OCI-LY7 (cell line): ENCODE data around the gene MCM9.

ENCODE experiments used
- CTCF ChIP-seq: fragments of 200-600 bp; sonication (generic); conservative IDR thresholded peaks from 2 replicates; pipeline ENCODE4 v1.5.1; 2014; ENCODE audit warnings: mild to moderate bottlenecking, antibody characterized with exemption, low read length, moderate library complexity, mixed read lengths
- EZH2phosphoT487 ChIP-seq: fragments of 200-600 bp; sonication (generic); IDR thresholded peaks from 2 replicates; pipeline ENCODE4 v1.6.1; 2018; ENCODE audit warnings: low read depth, borderline replicate concordance, mild to moderate bottlenecking, mixed run types, antibody characterized with exemption, low read length, moderate library complexity, mixed read lengths

GRCh38 chr6:118902726-118903125, 32.2 kb downstream of the MCM9 start:
- no peak for TF ChIP-seq CTCF
- TF ChIP-seq EZH2phosphoT487 = no peak
